NCI-H774 (cell line): Measurements from ENCODE around the gene TUBA3C.

Experiments used
- DNase-seq: peaks from one replicate; lab custom pipeline; 2025; lab: John Stamatoyannopoulos, UW

Gene TUBA3C

GRCh38 chr13:19161308-19161707 lies 20.3 kb downstream of the TUBA3C start:
- DNase-seq: no peak

DNA sequence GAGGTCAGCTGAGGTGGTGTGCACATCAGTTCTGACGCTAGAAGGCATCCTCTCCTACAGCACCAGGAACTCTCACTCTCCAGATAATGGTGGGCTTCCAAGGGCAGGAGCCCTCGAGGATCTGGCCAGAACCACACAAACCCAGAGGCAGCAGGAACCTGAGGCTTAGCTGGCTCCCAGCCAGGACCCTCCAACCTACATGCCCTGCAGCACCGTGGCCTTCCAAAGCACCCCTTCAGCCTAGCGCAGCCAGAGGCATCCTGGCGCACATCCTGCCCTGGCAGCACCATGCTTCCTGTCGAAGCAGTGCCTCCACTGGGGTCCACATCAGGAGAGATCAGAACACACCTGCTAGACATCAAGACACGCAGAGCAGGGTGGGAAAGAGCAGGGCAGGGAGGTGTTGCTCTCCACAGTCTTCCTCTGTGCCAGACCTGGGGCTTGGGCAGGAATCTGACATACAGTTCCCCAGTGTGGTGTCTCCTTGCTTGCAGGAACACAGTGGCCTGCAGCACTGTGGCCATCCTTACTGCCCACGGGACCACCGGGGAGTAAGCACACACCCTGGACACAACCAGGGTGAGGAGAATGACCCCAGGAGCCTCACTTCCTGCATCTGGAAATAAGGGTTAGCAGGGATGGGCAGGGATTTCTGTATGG lies 21.7 kb downstream of the TUBA3C start:
- no peak for DNase-seq

GRCh38 chr13:19159181-19159580 lies 22.4 kb downstream of the TUBA3C start:
- DNase-seq: no peak

DNA sequence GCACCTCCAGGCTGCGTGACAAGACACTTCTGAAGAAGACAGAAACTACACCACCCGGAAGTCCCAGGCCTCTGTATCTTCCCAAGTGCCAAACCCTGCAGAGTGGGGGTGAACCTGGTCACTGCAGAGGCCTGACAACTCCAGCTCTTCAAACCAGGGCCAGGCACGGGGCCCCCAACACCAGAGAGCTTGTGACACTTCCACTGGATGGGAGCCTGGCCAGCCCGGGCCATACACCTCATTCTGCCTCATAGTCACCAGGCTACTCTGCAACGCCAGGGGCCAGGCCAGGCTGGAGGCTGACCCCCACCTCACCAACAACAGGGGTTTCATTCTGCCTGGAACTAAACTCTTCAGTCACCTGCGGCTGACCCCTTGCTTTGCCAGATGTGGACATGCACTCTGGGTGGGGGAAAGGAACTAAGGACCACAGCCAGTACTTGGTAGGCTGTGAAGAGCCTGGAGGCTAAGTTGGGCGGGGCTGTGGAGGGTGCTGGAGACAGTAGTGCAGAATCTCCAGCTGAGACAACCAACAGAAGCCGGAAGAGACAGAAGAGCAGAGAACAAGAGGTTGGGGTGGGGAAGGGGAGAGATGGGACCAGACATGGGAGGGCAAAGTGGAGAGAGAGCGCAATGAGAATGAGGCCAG lies 23.0 kb downstream of the TUBA3C start:
- DNase-seq: no peak

GRCh38 chr13:19158006-19158405 lies 23.6 kb downstream of the TUBA3C start:
- no peak for DNase-seq

- DNase-seq: no peak
These were observed 24.2 kb downstream of the TUBA3C start for GRCh38 chr13:19157461-19157860.

DNA sequence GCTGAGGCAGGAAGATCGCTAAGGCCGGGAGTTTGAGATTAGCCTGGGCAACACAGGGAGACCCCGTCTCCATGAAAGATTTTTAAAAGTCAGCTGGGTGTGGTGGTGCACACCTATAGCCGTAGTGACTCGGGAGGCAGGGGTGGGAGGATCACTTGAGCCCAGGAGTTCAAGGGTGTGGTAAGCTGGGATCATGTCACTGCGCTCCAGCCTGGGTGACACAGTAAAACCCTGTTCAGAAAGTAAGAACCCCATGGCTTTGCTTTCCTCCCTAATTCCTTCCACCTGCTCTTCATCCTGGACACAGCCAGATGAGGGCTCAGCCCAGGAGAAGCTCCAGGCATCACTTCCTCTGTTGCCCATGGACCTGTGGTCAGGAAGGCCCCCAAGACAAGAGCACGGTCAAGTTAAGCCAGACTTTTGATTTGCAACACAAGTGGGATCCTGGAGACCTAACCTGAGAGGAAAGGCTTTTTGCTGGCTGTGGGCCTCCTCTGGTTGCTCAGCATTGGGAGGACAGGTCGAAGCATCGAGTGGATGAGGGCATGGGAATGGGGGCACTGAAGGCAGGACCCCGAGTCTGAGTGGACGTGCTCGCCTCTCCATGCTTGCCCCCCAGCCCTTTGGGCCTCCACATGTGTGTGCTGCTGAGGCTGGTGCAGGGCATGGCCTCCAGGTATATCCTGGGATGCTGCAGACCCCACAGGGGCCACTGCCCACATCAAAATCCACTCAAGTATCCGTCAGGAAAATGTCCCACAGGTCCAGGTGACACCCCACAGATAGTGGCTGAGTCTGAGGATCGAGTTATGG lies 25.4 kb downstream of the TUBA3C start:
- DNase-seq: no peak

GRCh38 chr13:19155321-19155861 lies 26.2 kb downstream of the TUBA3C start:
- DNase-seq: no peak

- no peak for DNase-seq
These were observed 26.8 kb downstream of the TUBA3C start for GRCh38 chr13:19154843-19155242.

GRCh38 chr13:19153782-19154450 lies 27.7 kb downstream of the TUBA3C start:
- no peak for DNase-seq

GRCh38 chr13:19152403-19152802 lies 29.2 kb downstream of the TUBA3C start:
- no peak for DNase-seq

- no peak for DNase-seq
These were observed 29.9 kb downstream of the TUBA3C start for GRCh38 chr13:19151581-19152263.

- DNase-seq: no peak
These were observed 30.9 kb downstream of the TUBA3C start for GRCh38 chr13:19150712-19151228.

DNA sequence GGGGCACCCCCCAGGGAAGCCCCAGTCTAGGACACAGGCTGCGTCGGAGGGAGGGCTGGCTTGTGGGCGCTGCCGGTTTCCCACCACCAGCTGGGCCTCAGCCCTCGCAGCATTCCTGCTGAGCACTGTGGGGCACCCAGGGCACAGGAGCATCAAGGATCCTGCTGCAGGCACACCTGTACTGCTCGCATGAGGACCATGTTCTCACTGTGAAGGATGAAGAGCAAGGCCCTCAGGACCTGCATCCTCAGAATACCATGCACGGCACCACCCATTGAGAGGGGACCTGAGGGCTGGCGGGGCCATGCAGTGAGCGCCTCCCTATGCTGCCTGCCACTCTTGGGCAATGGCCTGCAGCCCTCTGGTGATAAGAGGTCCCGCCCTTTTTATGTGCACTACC lies 31.4 kb downstream of the TUBA3C start:
- no peak for DNase-seq

- DNase-seq: no peak
These were observed 33.1 kb downstream of the TUBA3C start for GRCh38 chr13:19148561-19148960.
